GM19099 (cell line): ENCODE data around the gene CARM1.

Experiments used
- POLR2A ChIP-seq: IDR thresholded peaks from 3 replicates; pipeline ENCODE4 v1.6.1; 2011; ENCODE audit warnings: low read depth; ENCODE audit not compliant: insufficient read length; ENCODE audit errors: extremely low read depth

The CARM1 gene

DNA sequence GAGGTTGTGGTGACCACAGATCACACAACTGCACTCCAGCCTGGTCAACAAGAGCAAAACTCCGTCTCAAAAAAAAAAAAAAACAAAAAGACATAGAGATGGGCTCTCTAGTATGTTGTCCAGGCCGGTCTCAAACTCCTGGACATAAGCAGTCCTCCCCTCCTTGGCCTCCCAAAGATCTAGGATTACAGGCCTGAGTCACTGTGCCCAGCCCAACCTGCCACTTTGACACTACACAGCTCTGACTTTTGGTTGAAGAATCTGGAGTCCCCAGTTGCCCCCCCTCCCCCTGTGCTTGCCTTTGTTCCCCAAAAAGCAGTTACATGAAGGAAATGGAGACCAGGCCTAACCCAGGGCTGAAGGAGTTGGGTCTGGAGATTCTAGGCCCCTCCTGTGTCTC, 12.9 kb downstream of the CARM1 start:
- no peak for TF ChIP-seq POLR2A

DNA sequence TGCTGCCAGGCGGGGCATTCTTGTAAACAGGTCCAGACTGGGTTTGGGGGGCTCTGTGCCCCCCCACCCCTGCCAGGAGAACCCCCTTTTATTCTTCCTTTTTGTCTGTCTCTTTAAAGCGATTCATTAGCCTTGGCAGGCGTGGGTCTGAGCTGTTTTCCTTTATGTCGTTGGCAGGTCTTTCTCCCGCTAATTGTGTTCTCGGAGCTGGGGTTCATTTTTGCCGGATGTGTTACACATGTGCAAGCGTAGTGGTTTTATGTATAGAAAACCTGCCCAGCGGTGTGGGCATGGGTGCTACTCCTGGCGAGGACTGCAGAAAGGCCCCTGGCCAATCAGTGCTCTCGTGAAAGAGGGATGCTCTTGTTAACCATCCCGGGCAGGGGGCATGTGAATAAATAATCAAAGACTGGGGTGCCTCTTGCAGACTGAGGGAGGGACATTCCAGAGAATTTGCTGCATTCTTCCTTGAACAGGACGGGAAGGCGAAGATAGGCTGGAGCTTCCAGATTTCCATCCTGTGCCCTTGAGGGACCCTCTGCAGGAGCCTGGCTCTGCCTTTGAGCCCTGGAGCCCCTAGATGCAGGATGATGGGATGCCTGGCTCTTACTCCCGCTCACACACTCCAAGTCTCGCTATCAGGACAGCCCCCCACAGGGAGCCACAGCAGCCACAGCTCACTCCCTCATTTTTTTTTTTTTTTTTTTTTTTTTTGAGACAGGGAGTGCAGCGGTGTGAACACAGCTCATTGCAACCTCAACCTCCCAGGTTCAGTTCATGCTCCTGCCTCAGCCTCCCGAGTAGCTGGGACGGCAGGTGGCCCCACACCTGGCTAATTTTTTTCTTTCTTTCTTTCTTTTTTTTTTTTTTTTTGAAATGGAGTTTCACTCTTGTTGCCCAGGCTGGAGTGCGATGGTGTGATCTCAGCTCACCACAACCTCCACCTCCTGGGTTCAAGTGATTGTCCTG, 14.1 kb downstream of the CARM1 start:
- no peak for TF ChIP-seq POLR2A

DNA sequence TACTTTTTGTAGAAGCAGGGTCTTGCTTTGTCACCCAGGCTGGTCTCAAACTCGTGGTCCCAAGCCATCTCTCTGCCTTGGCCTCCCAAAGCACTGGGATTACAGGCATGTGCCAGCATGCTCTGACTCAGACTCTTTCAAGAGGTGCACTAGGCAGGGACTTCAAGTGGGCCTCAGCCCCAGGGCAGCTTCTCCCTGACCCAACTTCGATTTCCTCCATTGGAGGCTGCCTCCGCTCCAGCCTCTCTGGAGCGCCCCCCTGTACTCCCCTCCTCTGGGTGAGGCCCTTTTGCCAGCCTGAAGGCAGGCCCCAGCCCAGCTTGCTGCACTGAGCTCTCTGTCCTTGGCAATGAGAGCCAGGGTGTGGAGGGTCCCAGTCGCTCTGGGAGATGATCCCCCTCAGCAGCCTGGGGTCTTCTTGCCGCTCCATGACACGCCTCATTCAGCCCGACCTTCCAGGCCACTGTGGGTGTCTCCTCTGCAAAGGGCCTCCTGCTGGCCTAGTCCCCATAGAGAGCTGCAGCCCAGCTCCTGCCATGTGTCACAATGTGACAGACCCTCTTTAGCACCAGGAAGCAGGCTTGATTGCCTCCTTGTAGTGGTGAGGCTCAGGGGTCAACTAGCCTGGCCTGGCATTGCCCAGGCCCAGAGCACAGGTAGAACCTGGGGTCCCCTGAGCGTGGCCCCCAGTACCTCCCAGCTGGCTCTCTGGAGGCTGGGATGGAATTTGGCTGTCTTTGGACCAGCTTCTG, 16.4 kb downstream of the CARM1 start:
- no peak for TF ChIP-seq POLR2A

DNA sequence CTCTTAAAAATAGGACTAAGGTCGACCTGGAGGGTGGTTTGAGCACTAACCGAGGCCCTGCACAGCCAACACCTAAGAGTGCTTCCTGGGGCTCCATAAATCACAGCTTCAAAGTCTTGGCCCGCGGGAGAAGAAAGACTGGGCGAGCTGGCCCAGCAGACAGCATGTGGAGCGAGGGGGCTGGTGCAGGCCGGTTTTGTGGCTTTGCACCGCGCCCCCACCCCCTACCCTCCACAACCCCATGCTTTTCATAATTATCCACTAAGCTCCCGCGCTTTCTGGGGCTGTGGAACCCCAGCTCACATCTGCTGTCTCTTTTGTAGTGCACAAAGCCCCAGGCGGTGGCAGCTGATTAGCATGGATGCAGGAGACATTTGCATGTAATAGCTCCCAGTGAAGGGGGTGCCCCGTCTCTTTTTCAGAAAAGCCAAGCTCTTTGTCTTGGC, 17.1 kb downstream of the CARM1 start:
- TF ChIP-seq POLR2A: no peak

DNA sequence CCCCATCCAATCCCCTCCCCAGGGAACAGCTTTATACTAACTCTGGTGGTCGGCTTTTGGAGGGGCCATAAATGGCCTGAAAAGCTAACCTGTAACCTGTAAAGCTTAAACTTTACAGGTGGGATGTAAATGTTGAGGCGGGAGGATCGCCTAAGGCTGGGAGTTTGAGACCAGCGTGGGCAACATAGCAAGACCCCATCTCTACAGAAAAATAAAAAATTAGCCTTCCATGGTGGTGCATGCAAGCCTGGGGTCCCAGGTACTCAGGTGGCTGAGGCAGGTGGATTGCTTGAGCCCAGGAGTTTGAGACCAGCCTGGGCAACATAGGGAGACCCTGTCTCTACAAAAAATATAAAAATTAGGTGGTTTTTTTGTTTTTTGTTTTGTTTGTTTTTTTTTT, 18.5 kb downstream of the CARM1 start:
- no peak for TF ChIP-seq POLR2A

DNA sequence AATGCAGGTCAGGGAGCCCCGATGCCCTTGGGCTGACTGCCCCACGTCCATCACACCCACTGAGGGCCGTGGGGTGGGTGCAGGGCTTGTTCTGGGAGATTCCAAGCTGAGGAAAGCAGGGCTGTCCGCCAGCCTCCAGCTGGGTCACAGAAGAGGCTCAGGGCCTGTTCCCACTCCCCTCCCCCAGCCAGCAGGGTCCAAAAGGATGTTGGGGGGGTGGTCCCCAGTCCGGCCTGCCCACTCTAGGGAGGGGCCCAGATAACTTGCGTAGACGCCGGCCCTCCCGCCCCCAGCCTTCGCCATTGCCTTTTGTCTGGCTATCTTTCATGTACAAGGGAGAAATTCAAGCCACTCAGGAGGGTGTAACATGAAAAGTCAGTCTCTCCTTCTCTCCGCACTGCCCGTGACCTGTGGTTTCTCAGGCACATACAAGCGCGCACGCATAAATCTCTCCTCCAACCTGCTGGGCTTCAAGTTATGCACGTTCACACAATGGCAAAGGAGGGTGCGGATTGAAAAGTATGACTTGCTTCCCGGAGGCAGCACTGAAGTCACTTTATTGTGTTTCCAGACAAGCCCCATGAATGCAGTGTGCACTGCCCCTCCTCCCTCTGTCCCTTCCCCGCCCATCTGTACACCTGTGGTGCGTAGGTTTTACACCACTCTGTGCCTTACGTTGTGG, 20.2 kb downstream of the CARM1 start:
- TF ChIP-seq POLR2A: no peak

DNA sequence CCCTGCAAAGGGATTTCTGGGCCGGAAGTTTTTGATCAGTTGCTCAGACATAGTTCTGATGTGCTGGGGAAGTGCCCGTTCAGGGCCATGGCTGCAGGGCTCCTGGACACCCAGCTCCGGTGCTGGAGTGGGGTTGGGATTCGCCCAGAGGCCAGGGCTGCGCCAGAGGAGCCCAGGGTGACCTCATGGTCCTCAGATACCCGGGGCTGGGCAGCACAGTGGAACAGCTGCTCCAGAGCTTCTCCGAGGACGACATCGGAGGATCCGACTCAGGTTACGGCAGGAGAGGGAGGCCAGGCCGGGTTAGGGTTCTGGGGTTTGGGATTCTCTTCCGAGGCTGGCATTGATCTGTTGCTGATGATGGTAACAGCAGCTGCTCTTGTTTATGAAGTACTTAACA, 20.9 kb downstream of the CARM1 start:
- no peak for TF ChIP-seq POLR2A

DNA sequence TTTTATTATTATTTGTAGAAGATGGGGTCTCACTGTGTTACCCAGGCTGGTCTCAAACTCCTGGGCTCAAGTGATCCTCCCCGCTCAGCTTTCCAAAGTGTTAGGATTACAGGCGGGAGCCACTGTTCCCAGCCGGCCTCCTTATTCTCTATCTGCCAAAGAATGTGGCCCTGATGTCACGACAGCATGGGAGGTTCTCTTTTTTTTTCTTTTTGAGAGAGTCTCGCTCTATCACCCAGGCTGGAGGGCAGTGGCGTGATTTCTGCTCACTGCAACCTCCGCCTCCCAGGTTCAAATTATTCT, 23.5 kb downstream of the CARM1 start:
- TF ChIP-seq POLR2A: no peak

DNA sequence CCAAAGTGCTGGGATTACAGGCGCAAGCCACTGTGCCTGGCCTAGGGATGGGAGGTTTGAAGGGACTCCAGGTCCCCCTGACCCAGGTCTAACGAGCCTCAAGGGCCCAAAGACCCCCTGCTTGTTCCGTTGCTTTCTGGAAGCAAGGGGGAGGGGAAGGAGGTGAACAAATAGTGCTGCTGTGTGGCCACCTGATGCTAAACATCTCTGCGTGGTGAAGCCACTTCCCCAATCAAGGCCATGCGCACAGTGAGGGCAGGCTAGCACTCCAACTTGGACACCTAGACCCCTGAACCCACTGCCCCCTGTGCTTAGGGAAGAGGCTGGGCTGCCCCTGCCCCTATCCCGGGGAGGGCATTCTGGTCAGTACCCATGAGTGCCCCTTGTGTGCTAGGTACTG, 24.0 kb downstream of the CARM1 start:
- TF ChIP-seq POLR2A: no peak

DNA sequence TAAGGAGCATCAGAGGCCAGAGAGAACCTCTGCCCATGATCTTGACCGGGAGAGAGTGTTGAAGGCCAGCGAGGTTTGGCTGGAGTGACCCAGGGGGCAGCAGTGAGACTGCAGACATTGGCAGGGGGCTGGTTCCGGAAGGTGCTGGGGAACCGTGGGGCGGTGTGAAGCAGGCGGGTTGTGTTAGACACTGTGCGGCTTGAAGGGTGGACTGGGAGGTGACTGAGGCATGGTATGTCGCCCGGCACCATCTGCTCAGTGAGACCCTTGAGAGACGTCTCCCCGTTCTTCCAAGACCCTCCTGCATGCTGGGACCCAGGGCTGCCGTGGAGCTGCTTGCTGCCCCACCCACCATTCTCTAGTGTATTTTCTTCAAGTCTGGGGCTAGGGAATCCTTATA, 24.6 kb downstream of the CARM1 start:
- no peak for TF ChIP-seq POLR2A

DNA sequence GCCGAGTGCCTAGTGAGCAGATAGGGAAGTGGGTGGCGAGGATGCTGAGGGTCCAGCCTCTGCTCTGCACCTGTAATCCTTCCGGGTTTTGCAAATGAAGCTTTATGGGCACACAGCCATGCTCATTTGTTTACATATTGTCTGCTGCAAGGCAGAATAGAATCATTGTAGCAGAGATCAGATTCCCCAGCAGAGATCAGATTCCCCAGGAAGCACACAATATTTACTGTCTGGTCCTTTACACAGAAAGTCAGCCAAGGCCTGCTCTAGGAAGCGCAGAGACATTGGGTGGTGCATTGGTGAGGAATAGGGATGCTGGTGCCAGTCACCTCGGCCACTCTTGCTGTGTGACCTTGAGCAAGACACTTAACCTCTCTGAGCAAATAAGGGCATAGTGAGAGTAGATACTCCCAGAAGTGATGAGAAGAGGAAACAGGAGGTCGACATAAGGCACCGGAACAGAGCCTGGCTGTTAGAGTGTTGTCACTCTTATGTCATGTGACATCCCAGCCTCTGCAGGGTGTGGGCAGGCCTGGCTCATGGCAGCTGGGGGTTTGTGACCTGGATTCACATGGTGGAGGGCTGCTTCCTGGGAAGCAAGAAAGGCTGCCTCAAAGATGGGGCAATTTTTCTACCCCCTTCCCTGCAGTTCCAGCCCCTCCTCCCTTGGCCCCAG, 25.6 kb downstream of the CARM1 start:
- TF ChIP-seq POLR2A: no peak

DNA sequence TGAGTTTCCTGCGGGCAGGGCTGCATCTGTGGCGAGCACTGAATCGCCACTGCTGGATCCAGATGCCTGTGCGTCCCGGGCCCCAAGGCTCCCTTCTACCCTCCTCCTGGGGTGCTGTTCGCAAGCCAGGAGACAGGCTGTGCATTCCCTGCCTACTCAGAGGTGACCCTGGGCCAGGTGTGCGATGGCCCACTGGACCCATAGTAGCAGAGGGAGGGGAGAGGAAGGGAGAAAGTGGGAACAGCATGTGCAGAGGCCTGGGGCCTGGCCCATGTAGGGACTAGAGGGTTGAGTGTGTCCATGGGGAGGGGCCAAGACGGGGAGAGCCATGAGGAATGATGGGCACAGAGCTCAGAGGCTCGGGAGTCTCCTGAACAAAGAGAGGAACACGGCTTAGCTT, 27.3 kb downstream of the CARM1 start:
- TF ChIP-seq POLR2A: no peak

DNA sequence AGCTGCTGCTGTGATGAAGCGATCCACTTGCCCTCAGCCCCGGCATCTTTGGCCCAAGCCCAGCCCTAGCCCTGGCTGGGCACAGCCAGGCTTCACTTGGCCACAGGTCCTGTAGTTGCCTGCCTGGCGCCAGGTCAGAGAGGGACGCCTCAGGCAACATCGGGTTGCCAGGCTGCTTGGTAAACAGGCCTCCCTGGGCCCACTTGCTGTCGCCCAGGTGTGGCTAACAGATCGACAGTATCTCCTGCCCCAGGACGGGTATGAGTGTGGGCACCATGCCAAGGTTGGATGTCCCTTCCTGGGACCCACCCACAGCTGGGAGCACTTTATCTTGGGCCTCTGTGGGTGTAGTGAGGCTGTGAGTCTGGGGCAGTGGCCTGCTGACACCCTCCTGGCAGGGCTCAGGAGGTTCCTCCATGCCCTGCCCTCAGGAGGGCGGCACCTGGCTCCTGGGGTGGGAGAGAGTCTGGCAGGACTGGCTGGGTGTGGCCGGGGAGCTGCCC, 27.8 kb downstream of the CARM1 start:
- no peak for TF ChIP-seq POLR2A

DNA sequence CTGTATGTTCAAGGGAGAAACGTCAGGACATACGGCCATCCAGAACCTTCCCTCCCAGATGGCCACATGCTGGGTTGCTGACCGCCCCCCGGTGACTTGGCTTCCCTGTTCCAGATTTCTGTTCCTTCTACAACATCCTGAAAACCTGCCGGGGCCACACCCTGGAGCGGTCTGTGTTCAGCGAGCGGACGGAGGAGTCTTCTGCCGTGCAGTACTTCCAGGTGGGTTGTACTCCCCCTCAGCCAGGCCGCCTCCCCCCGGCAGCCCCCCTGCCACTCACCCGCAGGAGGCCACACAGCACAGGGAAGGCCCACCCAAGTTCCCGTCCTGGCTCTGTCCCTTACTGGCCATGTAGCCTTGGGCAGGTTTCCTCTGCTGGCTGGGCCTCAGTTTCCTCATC, 36.6 kb downstream of the CARM1 start:
- TF ChIP-seq POLR2A: no peak

DNA sequence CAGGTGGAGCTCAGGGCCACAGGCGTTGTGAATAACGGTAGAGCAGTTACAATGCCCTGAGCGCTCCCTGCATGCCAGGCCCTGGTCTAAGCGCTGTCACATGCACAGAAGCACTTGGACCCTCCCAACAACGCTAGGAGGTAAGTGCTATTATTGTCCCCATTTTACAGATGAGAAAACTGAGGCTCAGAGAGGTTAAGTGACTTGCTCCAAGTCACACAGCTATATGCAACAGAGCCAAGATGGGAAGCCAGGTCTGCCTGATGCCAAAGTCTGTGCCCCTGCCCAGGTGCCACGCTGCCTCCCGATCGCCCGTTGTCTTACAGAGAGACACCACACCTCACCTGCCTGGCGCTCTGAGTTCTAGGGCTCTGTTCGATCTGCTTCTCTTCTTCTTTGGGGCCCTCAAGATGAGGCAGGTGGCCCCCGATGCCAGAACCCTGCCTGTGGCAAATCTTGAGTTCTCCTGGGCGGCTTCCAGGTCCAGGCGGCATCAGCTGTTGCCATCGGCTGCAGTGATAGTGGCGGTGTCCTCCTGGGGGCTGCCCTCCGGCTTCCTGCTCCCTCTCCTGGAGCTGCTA, 37.1 kb downstream of the CARM1 start:
- no peak for TF ChIP-seq POLR2A
